ENCODE results near the gene KCNJ6. TPM values are rescaled to one million over a fixed set of nuclear protein-coding genes. Genes with fewer than 3 reads are reported as not detected.

Gene KCNJ6
- total RNA-seq, 1 experiment from 2014 or later, result 1.2 TPM

- Histone ChIP-seq H2BK15ac (ENCODE audit: low read depth, low read length) (no peak overlapping the region), H3T11ph (ENCODE audit: low read length) (no peak overlapping the region), H4K91ac (ENCODE audit: insufficient read length, low read depth, low read length) (no peak overlapping the region), H3K79me2 (ENCODE audit: insufficient read depth, low read length) (no peaks in the 10 kb centered on the region), H3K14ac (ENCODE audit: insufficient read depth, low read length) (no peak overlapping the region), H4K20me1 (ENCODE audit: control insufficient read depth, insufficient read depth, insufficient read length) (no peaks in the 10 kb centered on the region), H3K9ac (ENCODE audit: extremely low read depth, insufficient read length, low read length) (no peak overlapping the region), H3K23ac (ENCODE audit: insufficient read length, low read depth, low read length) (no peak overlapping the region), H3K4me1 (ENCODE audit: insufficient read depth, low read length) (no peaks in the 10 kb centered on the region), H2AFZ (ENCODE audit: low read length) (no peak overlapping the region), H2BK5ac (ENCODE audit: insufficient read length, low read length) (no peak overlapping the region), H2AK5ac (ENCODE audit: insufficient read length, low read length) (no peak overlapping the region), H3K4ac (ENCODE audit: low read depth, low read length) (no peak overlapping the region), H3K27me3 (ENCODE audit: insufficient read depth, low read length) (no peaks in the 10 kb centered on the region), H3K56ac (ENCODE audit: insufficient read length, low read depth, low read length) (no peak overlapping the region), H3K23me2 (ENCODE audit: insufficient read length, low read depth, low read length, poor library complexity, severe bottlenecking) (no peaks in the 10 kb centered on the region), H3K4me2 (ENCODE audit: insufficient read depth, insufficient read length, low read length) (no peak overlapping the region), H3K27ac (ENCODE audit: insufficient read length, low read depth, low read length) (no peak overlapping the region), H4K8ac (replicated peaks; ENCODE audit: insufficient read length, low read depth, low read length) (no peak overlapping the region), H4K5ac (ENCODE audit: insufficient read length, low read depth, low read length) (no peak overlapping the region), H3K79me1 (ENCODE audit: insufficient read depth, low read depth, low read length, poor library complexity, severe bottlenecking) (no peaks in the 10 kb centered on the region), H2BK120ac (ENCODE audit: low read depth, low read length, poor library complexity, severe bottlenecking) (no peak overlapping the region), H3K9me3 (ENCODE audit: control insufficient read depth, low read depth, low read length) (no peaks in the 10 kb centered on the region), H2BK12ac (ENCODE audit: insufficient read length, low read depth, low read length) (no peak overlapping the region), H3K18ac (ENCODE audit: insufficient read length, low read depth, low read length) (no peak overlapping the region), H2BK20ac (ENCODE audit: low read depth, low read length, poor library complexity, severe bottlenecking) (no peak overlapping the region)
- WGBS (ENCODE audit: extremely low coverage, insufficient read length, low lambda C conversion rate), result no CpG with 5 or more reads among the region's 6 CpGs
- no peak for DNase-seq
- no peak for TF ChIP-seq CTCF (conservative IDR thresholded peaks at IDR 0.05)
- no peak overlapping the region for H3K4me3 Mint-ChIP-seq
- no peak overlapping the region for H3K27ac Mint-ChIP-seq
- no peaks in the 10 kb centered on the region; the same call in 1 of the 2 replicates for H3K27me3 Mint-ChIP-seq (ENCODE audit: low read depth)
- no peaks in the 10 kb centered on the region; a peak in 2 of 4 replicates for H3K4me1 Mint-ChIP-seq
- no peaks in the 10 kb centered on the region for H3K36me3 Mint-ChIP-seq (ENCODE audit: insufficient read depth in 1 of 3, low read depth in 3 of 3)
- H3K9me3 Mint-ChIP-seq, result no peaks in the 10 kb centered on the region; a peak in 1 of 5 replicates
These were observed 17.1 kb downstream of the KCNJ6 start for GRCh38 chr21:37899146-37899545.

Data from H9 (cell line).